Kidney (tissue), 14 donors: Measurements from ENCODE around the gene KCNK5. TPM values are rescaled to one million over a fixed set of nuclear protein-coding genes. Genes with fewer than 3 reads are reported as not detected.
A peak's percentile ranks its signal among the peaks of the same experiment; 100 is the strongest.

Source experiments
- DNase-seq, 5 donors: peaks; one replicate each; pipeline ENCODE4 v3.0.0-alpha.2; 2013 to 2020
- FAIRE-seq: peaks from 2 replicates; lab custom pipeline; 2012; peaks lifted over from hg19 to GRCh38; lab: Jason Lieb, UNC
- H3K27ac ChIP-seq, 2 donors: one replicate each; pipeline ENCODE4 v1.7.0; 2013; ENCODE audit warnings: low read depth in 2 of 2, low read length in 2 of 2, inconsistent platforms in 1 of 2
- H3K27me3 ChIP-seq: one replicate; pipeline ENCODE4 v1.7.1; 2013; ENCODE audit warnings: low read length, inconsistent platforms; ENCODE audit not compliant: control insufficient read depth, insufficient read depth
- H3K36me3 ChIP-seq, 3 donors: one replicate each; pipeline versions ENCODE4 v1.7.0 to v1.7.1; 2013; ENCODE audit warnings: low read length in 3 of 3, control low read depth in 1 of 3, inconsistent platforms in 1 of 3; ENCODE audit not compliant: insufficient read depth in 3 of 3, control insufficient read depth in 2 of 3
- H3K4me1 ChIP-seq, 3 donors: one replicate each; pipeline versions ENCODE4 v1.7.0 to v1.7.1; 2013; ENCODE audit warnings: low read length in 3 of 3, inconsistent platforms in 1 of 3, low read depth in 1 of 3; ENCODE audit not compliant: control insufficient read depth in 2 of 3, insufficient read depth in 2 of 3
- H3K4me3 ChIP-seq, 3 donors: one replicate each; pipeline versions ENCODE4 v1.7.0 to v1.8.1; 2013; ENCODE audit warnings: low read length in 3 of 3, control low read depth in 1 of 3, inconsistent platforms in 1 of 3
- H3K9ac ChIP-seq, 3 donors: one replicate each; pipeline versions ENCODE4 v1.7.0 to v1.7.1; 2013; ENCODE audit warnings: low read length in 3 of 3, control low read depth in 1 of 3, inconsistent platforms in 1 of 3
- H3K9me3 ChIP-seq, 3 donors: one replicate each; pipeline versions ENCODE4 v1.7.0 to v1.7.1; 2013; ENCODE audit warnings: low read length in 3 of 3, control low read depth in 1 of 3, inconsistent platforms in 1 of 3; ENCODE audit not compliant: control insufficient read depth in 2 of 3, insufficient read depth in 1 of 3
- CTCF ChIP-seq: IDR thresholded peaks from 3 replicates; pipeline ENCODE4 v1.5.1; 2012; ENCODE audit warnings: mild to moderate bottlenecking, moderate library complexity, borderline replicate concordance; ENCODE audit not compliant: insufficient read depth; ENCODE audit errors: extremely low read depth
- intact Hi-C: fragments of 100-400 bp; cut with DNase I; formaldehyde crosslinking; loops from one replicate; pipeline ENCODE4 v1.11.1; 2022
- polyA plus RNA-seq: library from polyadenylated mRNA; stranded (reverse); fragments of 350-450 nt; fragmentation: Illumina TruSeq; extraction: RNeasy Lipid Tissue Mini Kit (QIAGEN cat#74804); gene quantifications from one replicate; pipeline ENCODE4 v1.2.3, GENCODE V29; 2014; ENCODE audit warnings: low read depth, low replicate concordance; ENCODE audit not compliant: insufficient read depth
- total RNA-seq: library from RNA; stranded (reverse); fragmentation: NEBNext Ultra II Directional; extraction: Animal tissue kit (Norgen Biotek cat#: 25700); gene quantifications from one replicate; pipeline ENCODE4 v1.2.1, GENCODE V29; 2021
- donor health status: control.
- donor health status: control.
- donor health status: control.
- donor health status: control.
- donor health status: control.
- donor health status: DM: yes; HTN: yes; CAD: no.
- donor health status: Normal renal cell carcinoma (clear cell type).

Gene KCNK5
- total and polyA plus RNA-seq, 2 donors from 2014 or later: 48.4 to 77.0 TPM

DNA sequence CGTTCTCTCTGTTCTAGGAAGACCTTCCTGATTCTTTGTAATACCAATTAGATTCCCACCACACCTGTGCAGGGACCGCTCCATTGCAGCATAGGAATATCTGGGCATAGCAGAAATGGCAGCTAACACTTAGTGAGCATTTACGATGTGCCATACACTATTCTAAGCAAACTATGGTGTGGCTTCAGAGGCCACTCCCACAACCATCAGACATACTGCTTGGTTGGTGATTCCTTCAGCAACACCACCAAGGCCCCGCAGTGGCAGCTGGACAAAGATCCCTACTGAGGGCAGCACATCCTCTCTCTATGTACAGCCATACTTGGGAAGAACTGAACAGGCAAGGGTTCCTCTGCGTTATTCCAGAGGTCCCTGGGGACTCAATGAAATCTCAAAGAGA is 6.2 kb downstream of the KCNK5 start:
- TF ChIP-seq CTCF: no peak
- H3K9me3 ChIP-seq: no peaks in the 10 kb centered on the region
- FAIRE-seq (no peak), DNase-seq (no peak)
- H3K27ac ChIP-seq: no peak overlapping the region
- H3K4me3 ChIP-seq: peak overlapping the region in 1 of 3 donors; percentile 49
- peaks cover 0 to 30% (median 11%) of the 10 kb centered on the region in 3 donors for H3K36me3 ChIP-seq
- H3K27me3 ChIP-seq: no peaks in the 10 kb centered on the region
- H3K9ac ChIP-seq: no peak overlapping the region
- peaks cover 3 to 51% (median 24%) of the 10 kb centered on the region in 3 donors for H3K4me1 ChIP-seq
- intact Hi-C loops: no loop called here

DNA sequence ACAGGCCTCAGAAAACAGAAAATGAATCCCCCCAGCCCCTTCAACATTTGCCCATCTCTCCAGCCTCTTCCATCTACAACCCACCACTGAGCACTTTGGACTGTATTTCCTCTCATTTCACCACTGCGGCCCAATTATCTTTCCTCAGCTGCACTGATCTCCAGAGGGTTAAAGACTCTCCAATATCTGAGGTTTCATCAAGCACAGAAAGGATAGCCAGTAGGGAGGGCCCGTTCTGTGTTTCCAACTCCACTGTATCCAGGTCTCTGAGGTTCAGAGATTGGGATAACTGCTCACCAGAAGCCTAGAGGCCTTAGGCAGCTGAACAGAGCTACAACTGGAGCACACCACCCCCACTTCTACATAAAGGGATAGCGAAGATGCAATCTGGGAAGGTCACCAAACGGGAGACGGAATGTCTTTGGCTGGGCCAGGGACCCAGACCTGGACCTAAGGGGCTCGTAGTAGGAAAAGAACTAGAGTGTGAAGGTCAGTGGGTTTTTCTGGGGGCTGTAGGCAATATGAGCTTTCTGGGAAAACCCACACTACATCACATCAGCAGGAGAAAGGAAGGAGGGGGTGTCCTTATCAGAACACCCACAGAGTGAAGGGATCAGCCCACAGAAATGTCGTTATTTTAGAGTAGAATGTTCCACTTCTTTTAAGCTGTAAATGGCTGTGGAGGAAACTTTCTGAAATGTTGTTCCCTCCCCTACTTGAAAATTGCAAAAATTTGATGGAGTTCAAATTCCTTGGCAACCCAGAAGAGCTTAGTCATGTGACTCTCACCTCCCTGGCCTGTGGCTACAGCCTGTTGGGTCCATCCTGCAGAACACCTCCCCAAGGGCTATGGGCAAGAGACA is 7.3 kb downstream of the KCNK5 start:
- DNase-seq (no peak), FAIRE-seq (no peak)
- no peak for TF ChIP-seq CTCF
- H3K4me1 ChIP-seq: peaks cover 0 to 51% (median 27%) of the 10 kb centered on the region in 3 donors
- intact Hi-C loops: no loop called here
- no peaks in the 10 kb centered on the region for H3K27me3 ChIP-seq
- H3K9me3 ChIP-seq: no peaks in the 10 kb centered on the region
- peaks cover 0 to 21% (median 11%) of the 10 kb centered on the region in 3 donors for H3K36me3 ChIP-seq
- peak overlapping the region in 1 of 3 donors; percentile 49 for H3K4me3 ChIP-seq
- H3K27ac ChIP-seq: no peak overlapping the region
- no peak overlapping the region for H3K9ac ChIP-seq

GRCh38 chr6:39221115-39221514 is 8.2 kb downstream of the KCNK5 start:
- FAIRE-seq (no peak), DNase-seq (no peak)
- Histone ChIP-seq H3K27ac (no peak overlapping the region), H3K27me3 (no peaks in the 10 kb centered on the region), H3K4me1 (peaks cover 0 to 56% (median 34%) of the 10 kb centered on the region in 3 donors), H3K36me3 (peaks cover 0 to 25% (median 11%) of the 10 kb centered on the region in 3 donors), H3K4me3 (peak overlapping the region in 2 of 3 donors; percentile 18 to 33), H3K9me3 (no peaks in the 10 kb centered on the region), H3K9ac (no peak overlapping the region)
- no peak for TF ChIP-seq CTCF
- intact Hi-C loops: no loop called here
